Measurements from ENCODE around the gene PROM2.
"Not testable (repeated sequence)": the region's sequence is repeated elsewhere in the genome, so short reads cannot be mapped to it uniquely, and the experiment has no call there.

The PROM2 gene

DNA sequence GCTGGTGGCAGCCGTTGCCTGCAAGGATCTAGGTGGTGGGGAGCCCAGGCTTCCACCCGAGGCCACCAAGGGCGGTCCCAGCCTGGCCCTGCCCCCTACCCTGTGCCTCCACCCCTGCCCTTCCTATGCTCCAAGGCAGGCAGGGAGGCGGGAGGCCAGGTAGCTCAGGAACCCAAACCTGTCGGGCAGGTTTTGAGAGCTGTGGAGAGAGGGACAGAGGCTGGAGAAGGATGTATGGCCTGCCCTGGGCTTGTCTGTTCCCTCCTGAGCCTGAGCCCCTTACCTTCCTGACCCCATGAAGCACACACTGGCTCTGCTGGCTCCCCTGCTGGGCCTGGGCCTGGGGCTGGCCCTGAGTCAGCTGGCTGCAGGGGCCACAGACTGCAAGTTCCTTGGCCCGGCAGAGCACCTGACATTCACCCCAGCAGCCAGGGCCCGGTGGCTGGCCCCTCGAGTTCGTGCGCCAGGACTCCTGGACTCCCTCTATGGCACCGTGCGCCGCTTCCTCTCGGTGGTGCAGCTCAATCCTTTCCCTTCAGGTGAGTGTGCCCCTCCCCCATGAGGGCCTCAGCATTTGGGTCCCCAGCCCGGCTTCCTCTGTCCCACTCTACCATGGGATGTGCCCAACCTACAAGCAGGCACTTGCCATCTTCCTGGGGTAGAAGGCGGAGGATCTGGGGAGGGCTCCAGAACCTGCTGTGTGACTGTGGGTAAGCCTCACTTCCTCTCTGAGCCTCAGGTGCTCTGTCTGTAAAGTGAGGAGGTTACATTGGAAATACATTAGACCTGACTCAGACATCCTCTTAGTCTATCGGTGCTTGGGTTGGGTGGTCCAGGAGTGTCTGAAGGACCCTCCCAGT lies at the start of gene PROM2:
TSS of gene PROM2 (plus strand) at position 159 of the 860 bp plus-strand sequence. CDS start at position 296, 137 bp downstream.
- no peak for DNase-seq (ENCODE audit: low read depth)

DNA sequence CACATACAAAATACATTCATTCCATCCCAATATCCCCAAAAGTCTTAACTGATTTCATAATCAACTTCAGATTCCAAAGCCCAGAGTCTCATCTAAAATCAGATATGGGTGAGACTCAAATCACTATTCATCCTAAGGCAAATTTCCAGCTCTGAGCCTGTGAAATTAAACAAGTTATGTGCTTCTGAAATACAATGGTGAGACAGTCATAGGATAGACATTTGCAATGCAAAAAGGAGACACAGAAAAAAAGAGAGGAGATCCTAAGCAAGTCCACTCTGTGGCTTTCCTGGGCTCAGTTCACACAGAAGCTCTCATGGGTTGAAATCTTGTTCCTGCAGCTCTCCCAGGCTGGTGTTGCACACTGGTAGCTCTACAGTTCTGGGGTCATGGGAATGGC lies 48.6 kb upstream of the PROM2 start:
- DNase-seq (ENCODE audit: low read depth), result no peak

- no peak for DNase-seq (ENCODE audit: low read depth)
Measured at GRCh38 chr2:95231723-95232122, 42.5 kb upstream of the PROM2 start.

DNA sequence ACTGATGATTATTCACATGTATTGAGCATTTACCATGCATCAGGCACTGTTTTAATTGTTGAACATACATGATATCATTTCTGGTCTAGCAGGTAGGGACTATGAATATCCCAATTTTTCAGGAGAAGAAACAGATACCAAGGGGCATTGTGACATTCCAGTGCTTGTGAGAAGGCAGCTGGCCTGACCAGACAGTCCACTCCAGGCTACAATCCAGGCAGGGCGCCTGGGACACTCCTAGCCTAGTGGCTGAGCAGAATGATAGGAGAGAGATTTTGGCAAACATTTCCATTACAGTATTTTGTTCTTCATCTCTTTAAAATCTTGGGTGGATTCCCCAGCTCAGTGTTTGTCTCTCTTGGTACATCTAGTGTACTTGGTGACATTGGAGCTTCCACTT lies 42.0 kb upstream of the PROM2 start:
- DNase-seq (ENCODE audit: low read depth), result no peak

DNA sequence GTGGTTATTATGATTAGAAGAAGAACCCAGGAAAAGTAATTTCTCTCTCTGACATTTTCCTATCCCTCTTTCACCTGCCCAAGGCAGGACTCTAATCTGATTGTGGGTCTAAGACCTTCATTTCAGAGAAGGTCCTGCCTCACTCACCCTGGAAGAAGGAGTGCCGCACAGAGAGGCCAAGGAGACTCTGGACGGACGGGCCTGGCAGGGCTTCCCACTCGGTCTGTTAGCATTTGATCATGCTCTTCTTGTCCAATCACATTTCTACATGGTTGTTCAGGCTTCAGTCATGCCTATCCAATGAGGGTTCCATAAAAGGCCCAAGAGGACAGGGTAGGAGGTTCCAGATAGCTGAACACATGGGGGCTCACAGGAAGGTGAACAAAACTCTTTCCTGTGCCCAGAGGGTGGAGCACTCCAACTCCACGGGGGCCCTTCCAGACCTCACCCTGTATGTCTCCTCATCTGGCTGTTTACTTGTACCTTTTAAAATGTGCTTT lies 39.9 kb upstream of the PROM2 start:
- DNase-seq (ENCODE audit: low read depth), result no peak

DNA sequence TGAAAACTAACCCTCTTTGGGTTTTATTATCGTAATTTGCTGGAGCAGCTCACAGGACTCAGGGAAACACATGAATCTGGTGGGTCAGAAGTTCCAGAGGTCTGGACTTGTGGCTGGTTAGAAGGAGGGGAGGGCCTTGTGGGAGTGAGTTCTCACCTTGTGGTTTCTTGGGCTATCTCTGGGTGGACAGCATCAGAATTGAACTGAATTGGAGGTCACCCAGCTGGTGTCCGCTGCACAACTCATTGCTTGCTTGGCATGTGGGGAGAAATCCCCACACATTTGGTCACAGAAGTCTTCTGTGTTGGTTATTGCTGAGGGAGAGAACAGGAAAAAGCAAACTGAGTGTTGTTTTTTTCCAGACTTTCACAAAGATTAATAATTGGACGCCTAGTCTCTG lies 39.4 kb upstream of the PROM2 start:
- DNase-seq (ENCODE audit: low read depth), result no peak

DNA sequence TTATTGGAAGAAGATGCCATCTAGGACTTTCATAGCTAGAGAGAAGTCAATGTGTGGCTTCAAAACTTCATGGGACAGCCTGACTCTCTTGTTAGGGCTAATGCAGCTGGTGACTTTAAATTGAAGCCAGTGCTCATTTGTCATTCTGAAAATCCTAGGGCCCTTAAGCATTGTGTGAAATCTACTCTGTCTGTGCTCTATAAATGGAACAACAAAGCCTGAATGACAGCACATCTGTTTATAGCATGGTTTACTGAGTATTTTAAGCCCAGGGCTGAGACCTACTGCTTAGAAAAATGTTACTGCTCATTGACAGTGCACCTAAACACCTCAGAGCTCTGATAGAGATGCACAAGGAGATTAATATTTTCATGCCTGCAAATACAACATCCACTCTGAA lies 36.1 kb upstream of the PROM2 start:
- no peak for DNase-seq (ENCODE audit: low read depth)

- no peak for DNase-seq (ENCODE audit: low read depth)
Measured at GRCh38 chr2:95240091-95240490, 34.2 kb upstream of the PROM2 start.

GRCh38 chr2:95240556-95240955 lies 33.7 kb upstream of the PROM2 start:
- no peak for DNase-seq (ENCODE audit: low read depth)

DNA sequence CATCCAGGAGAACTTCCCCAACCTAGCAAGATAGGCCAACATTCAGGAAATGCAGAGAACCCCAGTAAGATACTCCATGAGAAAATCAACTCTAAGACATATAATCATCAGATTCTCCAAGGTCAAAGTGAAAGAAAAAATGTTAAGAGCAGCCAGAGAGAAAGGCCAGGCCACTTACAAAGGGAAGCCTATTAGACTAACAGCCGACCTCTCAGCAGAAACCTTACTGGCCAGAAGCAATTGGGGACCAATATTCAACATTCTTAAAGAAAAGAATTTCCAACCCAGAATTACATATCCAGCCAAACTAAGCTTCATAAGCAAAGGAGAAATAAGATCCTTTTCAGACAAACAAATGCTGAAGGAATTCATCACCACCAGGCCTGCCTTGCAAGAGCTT lies 32.2 kb upstream of the PROM2 start:
- DNase-seq (ENCODE audit: low read depth), result not testable (repeated sequence)

- DNase-seq (ENCODE audit: low read depth), result no peak
Measured at GRCh38 chr2:95258271-95258670, 16.0 kb upstream of the PROM2 start.

DNA sequence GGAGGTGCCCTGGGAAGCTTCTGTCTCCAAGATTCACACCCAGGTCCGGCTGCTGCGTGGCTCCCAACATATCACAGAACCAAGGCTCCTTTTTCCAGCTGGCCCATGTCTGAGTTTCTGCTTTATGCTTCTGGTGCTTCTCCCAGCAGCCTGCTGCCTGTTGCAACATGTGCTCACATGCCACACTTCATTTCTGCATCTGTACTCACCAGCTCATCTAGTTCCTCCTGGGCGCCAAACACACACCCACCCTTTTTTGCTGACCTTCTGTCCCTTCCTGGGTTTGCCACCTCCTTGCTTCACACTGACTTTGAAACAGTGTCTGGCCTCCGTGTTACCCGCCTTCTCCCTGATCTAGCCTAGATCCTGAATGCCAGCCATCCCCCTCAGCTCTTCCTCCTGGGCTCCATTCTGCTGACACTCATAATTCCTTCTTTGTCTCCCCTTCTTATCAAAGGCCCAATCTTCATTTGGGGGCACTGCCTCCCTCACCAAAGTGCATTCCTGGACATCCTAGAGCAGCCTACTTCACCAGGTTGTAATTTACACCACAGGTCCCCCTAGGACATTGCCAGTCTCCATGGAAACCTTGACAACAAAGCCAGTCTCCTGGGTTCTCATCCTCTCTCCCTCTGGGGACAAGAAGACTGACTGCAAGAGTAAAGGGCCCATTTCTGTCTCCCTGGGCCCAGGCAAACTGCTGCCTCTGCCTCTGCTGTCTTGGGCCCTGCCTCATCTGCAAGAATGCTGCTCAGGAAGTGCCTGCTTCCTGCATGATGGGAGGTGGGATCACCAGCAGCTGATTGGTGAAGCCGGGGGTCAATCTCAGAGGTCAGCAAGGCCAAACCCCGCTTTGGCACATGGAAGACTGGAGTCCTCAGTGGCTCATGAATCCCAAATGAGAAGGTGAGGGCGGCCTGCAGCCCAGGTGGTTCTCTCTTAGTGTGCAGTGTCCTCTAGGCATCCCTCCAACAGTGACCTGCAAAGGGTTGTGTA lies 13.9 kb upstream of the PROM2 start:
- no peak for DNase-seq (ENCODE audit: low read depth)

- DNase-seq (ENCODE audit: low read depth), result no peak
Measured at GRCh38 chr2:95261602-95262001, 12.6 kb upstream of the PROM2 start.

DNA sequence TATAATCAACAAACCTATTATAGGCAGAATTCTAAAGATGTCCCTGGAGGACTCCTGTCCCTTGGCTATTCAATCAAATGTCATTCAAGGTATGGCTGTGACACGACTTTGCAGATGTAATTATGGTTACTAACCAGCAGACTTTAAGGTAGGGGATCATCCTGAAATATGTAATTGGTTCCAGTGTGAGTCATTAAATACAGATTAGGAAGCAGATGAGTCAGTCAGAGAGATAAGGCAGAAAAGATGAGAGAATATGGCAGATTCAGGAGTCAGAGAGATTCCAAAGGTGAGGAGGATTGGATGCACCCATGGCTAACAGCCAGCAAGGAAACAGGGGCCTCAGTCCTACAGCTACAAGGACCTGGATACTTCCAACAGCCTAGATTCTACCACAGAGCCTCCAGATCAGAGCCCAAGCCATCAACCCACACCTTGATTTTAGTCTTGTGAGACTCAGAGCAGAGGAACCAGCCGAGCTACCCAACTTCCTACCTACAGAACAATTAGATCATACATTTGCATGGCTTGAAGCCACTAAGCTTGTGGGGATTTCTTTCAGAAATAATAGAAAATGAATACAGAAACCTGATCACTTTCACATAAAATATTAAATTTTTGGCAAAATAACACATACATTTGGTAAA lies 11.2 kb upstream of the PROM2 start:
- no peak for DNase-seq (ENCODE audit: low read depth)

DNA sequence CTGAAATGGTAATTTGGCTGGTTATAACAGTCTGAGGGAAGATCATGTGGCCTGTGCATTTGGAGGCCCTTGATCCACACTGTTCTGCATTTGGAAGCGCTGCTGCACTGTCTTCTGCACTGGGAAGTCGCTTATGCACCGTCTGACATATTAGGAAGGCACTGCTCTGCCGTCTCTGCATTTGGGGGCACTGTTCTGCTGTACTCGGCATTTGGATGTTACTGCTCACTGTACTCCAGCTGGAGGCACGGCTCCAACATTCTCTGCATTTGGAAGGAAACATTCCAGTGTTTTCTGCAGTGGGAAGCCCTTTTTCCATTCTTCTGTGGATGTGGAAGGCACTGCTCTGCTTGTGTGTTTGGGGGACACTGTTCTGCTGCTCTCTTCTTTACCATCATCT lies 9.6 kb upstream of the PROM2 start:
- DNase-seq (ENCODE audit: low read depth), result no peak

DNA sequence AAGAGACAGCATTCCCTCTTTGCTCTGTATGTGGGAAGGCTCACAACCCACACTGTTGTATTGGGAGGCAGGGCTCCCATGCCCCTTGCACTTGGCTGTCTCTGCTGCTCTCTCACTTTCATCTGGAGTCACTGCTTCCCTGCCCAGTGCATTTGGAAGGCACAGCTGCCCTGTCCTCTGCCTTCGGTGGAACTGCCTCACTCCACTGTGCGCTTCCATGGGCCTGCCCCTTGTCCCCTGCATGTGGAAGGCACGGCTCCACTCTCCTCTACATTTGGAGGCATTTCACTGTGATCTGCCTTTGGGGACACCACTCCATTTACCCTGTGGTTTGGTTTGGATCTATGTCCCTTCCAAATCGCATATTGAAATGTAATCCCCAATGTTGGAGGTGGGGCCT lies 9.1 kb upstream of the PROM2 start:
- no peak for DNase-seq (ENCODE audit: low read depth)

GRCh38 chr2:95266781-95267430 lies 7.3 kb upstream of the PROM2 start:
- no peak for DNase-seq (ENCODE audit: low read depth)

- DNase-seq (ENCODE audit: low read depth), result no peak
Measured at GRCh38 chr2:95267458-95268210, 6.6 kb upstream of the PROM2 start.

- DNase-seq (ENCODE audit: low read depth), result no peak
Measured at GRCh38 chr2:95268211-95269035, 5.8 kb upstream of the PROM2 start.
